HEK293 (cell line): ENCODE measurements around the gene NECTIN2.

ENCODE experiments used
- CTCF ChIA-PET: fragments of 350-600 bp; formaldehyde crosslinking; extraction: SDS; loops from one replicate; lab custom pipeline; 2021; ENCODE audit warnings: antibody characterized with exemption; lab: Yijun Ruan, JAX
- POLR2A ChIA-PET: fragments of 300-600 bp; formaldehyde crosslinking; extraction: SDS; loops from one replicate; lab custom pipeline; 2020; ENCODE audit warnings: antibody characterized with exemption, inconsistent platforms; lab: Yijun Ruan, JAX
- H3K27ac ChIP-seq: fragments of 200-500 bp; sonication (Bioruptor generic); 2 replicates; pipeline ENCODE4 v1.5.1; 2014; ENCODE audit warnings: low read depth, low read length, control low read depth, inconsistent platforms; ENCODE audit errors: extremely low read depth
- H3K36me3 ChIP-seq, 2 experiments: fragments of 200-500 bp in 1 of 2; sonication (Bioruptor generic) in 1 of 2; 1 replicate in 1 of 2; 2 replicates in 1 of 2; pipeline ENCODE4 v1.5.1; 2014 to 2017; ENCODE audit warnings: inconsistent platforms in 2 of 2, low read length in 2 of 2; ENCODE audit not compliant: control insufficient read depth in 2 of 2, insufficient read depth in 1 of 2
- H3K4me1 ChIP-seq: fragments of 200-500 bp; sonication (Bioruptor generic); 2 replicates; pipeline ENCODE4 v1.5.1; 2014; ENCODE audit warnings: mild to moderate bottlenecking, low read length, inconsistent platforms; ENCODE audit not compliant: control insufficient read depth, insufficient read depth
- H3K4me3 ChIP-seq: 2 replicates; pipeline ENCODE4 v1.5.1; 2011; ENCODE audit warnings: low read depth, mild to moderate bottlenecking, control low read depth, low read length, moderate library complexity
- H3K9me3 ChIP-seq: fragments of 200-500 bp; sonication (Bioruptor generic); 2 replicates; pipeline ENCODE4 v1.5.1; 2014; ENCODE audit warnings: low read depth, low read length, inconsistent platforms; ENCODE audit not compliant: control insufficient read depth, insufficient read depth
- HOXD13 ChIP-seq: sonication (generic); formaldehyde crosslinking; IDR thresholded peaks from 2 replicates; pipeline ENCODE4 v1.8.0; 2022; ENCODE audit warnings: missing genetic modification reagents, borderline replicate concordance
- KLF1 ChIP-seq: fragments of 450-650 bp; formaldehyde crosslinking; IDR thresholded peaks from 2 replicates; pipeline ENCODE4 v1.5.1; 2016; ENCODE audit warnings: missing biosample characterization, missing genetic modification characterization
- KLF16 ChIP-seq: fragments of 450-650 bp; formaldehyde crosslinking; IDR thresholded peaks from 2 replicates; pipeline ENCODE4 v1.5.1; 2017; ENCODE audit warnings: missing biosample characterization, missing genetic modification characterization
- KLF8 ChIP-seq: fragments of 450-650 bp; formaldehyde crosslinking; IDR thresholded peaks from 2 replicates; pipeline ENCODE4 v1.5.1; 2016; ENCODE audit warnings: missing biosample characterization, missing genetic modification characterization
- PRDM4 ChIP-seq: fragments of 450-650 bp; formaldehyde crosslinking; IDR thresholded peaks from 2 replicates; pipeline ENCODE4 v1.5.1; 2017; ENCODE audit warnings: missing biosample characterization, missing genetic modification characterization
- RBAK ChIP-seq: fragments of 450-650 bp; formaldehyde crosslinking; IDR thresholded peaks from 2 replicates; pipeline ENCODE4 v1.5.1; 2016; ENCODE audit warnings: missing biosample characterization, missing genetic modification characterization
- ZBTB1 ChIP-seq: fragments of 450-650 bp; formaldehyde crosslinking; IDR thresholded peaks from 2 replicates; pipeline ENCODE4 v1.5.1; 2016; ENCODE audit warnings: missing biosample characterization, missing genetic modification characterization
- ZBTB48 ChIP-seq: fragments of 450-650 bp; formaldehyde crosslinking; IDR thresholded peaks from 2 replicates; pipeline ENCODE4 v1.5.1; 2016; ENCODE audit warnings: missing biosample characterization, missing genetic modification characterization
- ZNF112 ChIP-seq: fragments of 450-650 bp; formaldehyde crosslinking; IDR thresholded peaks from 2 replicates; pipeline ENCODE4 v1.5.0; 2017; ENCODE audit warnings: missing biosample characterization, missing genetic modification characterization
- ZNF184 ChIP-seq: fragments of 450-650 bp; IDR thresholded peaks from 2 replicates; pipeline ENCODE4 v1.5.1; 2018; ENCODE audit warnings: missing biosample characterization, mild to moderate bottlenecking, missing genetic modification characterization
- ZNF19 ChIP-seq: fragments of 450-650 bp; formaldehyde crosslinking; IDR thresholded peaks from 2 replicates; pipeline ENCODE4; 2016; ENCODE audit warnings: missing biosample characterization, missing genetic modification characterization, low read depth
- ZNF280D ChIP-seq: fragments of 450-650 bp; formaldehyde crosslinking; IDR thresholded peaks from 2 replicates; pipeline ENCODE4 v1.5.1; 2016; ENCODE audit warnings: missing biosample characterization, missing genetic modification characterization
- ZNF335 ChIP-seq: fragments of 450-650 bp; formaldehyde crosslinking; conservative IDR thresholded peaks from 2 replicates; pipeline ENCODE4 v1.5.1; 2016; ENCODE audit warnings: missing biosample characterization, missing genetic modification characterization
- ZNF366 ChIP-seq: fragments of 450-650 bp; formaldehyde crosslinking; conservative IDR thresholded peaks from 2 replicates; pipeline ENCODE4 v1.5.1; 2016; ENCODE audit warnings: missing biosample characterization, missing genetic modification characterization
- ZNF560 ChIP-seq: fragments of 450-650 bp; formaldehyde crosslinking; IDR thresholded peaks from 2 replicates; pipeline ENCODE4 v1.5.1; 2017; ENCODE audit warnings: missing biosample characterization, missing genetic modification characterization, borderline replicate concordance
- ZNF596 ChIP-seq: fragments of 450-650 bp; IDR thresholded peaks from 2 replicates; pipeline ENCODE4 v1.5.0; 2018; ENCODE audit warnings: missing biosample characterization, mild to moderate bottlenecking, missing genetic modification characterization, moderate library complexity
- ZNF600 ChIP-seq: fragments of 450-650 bp; formaldehyde crosslinking; IDR thresholded peaks from 2 replicates; pipeline ENCODE4 v1.5.1; 2016; ENCODE audit warnings: missing biosample characterization, missing genetic modification characterization
- ZNF621 ChIP-seq: fragments of 450-650 bp; formaldehyde crosslinking; IDR thresholded peaks from 2 replicates; pipeline ENCODE4 v1.5.1; 2017; ENCODE audit warnings: missing biosample characterization, missing genetic modification characterization
- ZNF624 ChIP-seq: fragments of 450-650 bp; formaldehyde crosslinking; IDR thresholded peaks from 2 replicates; pipeline ENCODE4 v1.5.1; 2017; ENCODE audit warnings: missing biosample characterization, missing genetic modification characterization
- ZNF654 ChIP-seq: fragments of 450-650 bp; formaldehyde crosslinking; IDR thresholded peaks from 2 replicates; pipeline ENCODE4 v1.5.1; 2016; ENCODE audit warnings: low read depth, missing biosample characterization, missing genetic modification characterization
- ZNF776 ChIP-seq: fragments of 450-650 bp; formaldehyde crosslinking; IDR thresholded peaks from 2 replicates; pipeline ENCODE4 v1.5.0; 2017; ENCODE audit warnings: missing biosample characterization, missing genetic modification characterization, borderline replicate concordance
- TF ChIP-seq, protein P1 (sequence below): fragments of 450-650 bp; IDR thresholded peaks from 2 replicates; pipeline ENCODE4 v1.5.1; 2018; ENCODE audit warnings: missing biosample characterization, mild to moderate bottlenecking, missing genetic modification characterization
- TF ChIP-seq, protein P2 (sequence below): sonication (generic); formaldehyde crosslinking; IDR thresholded peaks from 2 replicates; pipeline ENCODE4 v1.8.1; 2022; ENCODE audit warnings: mild to moderate bottlenecking, moderate library complexity, missing genetic modification reagents
- TF ChIP-seq, protein P3 (sequence below): fragments of 450-650 bp; formaldehyde crosslinking; IDR thresholded peaks from 2 replicates; pipeline ENCODE4 v1.5.1; 2016; ENCODE audit warnings: missing biosample characterization, missing genetic modification characterization, borderline replicate concordance

The NECTIN2 gene

GRCh38 chr19:44803442-44804428 is 42.4 kb upstream of the NECTIN2 start:
- H3K27ac ChIP-seq = no peak overlapping the region
- H3K9me3 ChIP-seq = no peaks in the 10 kb centered on the region
- H3K36me3 ChIP-seq = no peaks in the 10 kb centered on the region
- peaks cover 3% of the 10 kb centered on the region; the same call in 1 of the 2 replicates for H3K4me1 ChIP-seq
- CTCF ChIA-PET = interaction anchor here (0.6 to 5.9 kb wide), 7 partner anchors 19 to 1955 kb away, joined by 3 to 35 read pairs (median 4); no protein-coding TSS in a partner anchor
- H3K4me3 ChIP-seq = no peak overlapping the region
- POLR2A ChIA-PET = no interaction called here
- peak; percentile 32; the same call in 1 of the 2 replicates for TF ChIP-seq KLF1
- no peak for TF ChIP-seq RBAK (tag by site-specific recombination)
- TF ChIP-seq, protein P1, sequence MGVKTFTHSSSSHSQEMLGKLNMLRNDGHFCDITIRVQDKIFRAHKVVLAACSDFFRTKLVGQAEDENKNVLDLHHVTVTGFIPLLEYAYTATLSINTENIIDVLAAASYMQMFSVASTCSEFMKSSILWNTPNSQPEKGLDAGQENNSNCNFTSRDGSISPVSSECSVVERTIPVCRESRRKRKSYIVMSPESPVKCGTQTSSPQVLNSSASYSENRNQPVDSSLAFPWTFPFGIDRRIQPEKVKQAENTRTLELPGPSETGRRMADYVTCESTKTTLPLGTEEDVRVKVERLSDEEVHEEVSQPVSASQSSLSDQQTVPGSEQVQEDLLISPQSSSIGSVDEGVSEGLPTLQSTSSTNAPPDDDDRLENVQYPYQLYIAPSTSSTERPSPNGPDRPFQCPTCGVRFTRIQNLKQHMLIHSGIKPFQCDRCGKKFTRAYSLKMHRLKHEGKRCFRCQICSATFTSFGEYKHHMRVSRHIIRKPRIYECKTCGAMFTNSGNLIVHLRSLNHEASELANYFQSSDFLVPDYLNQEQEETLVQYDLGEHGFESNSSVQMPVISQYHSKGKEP = peak; percentile 32; the same call in 1 of the 2 replicates
- peak; percentile 87 for TF ChIP-seq ZNF366
- TF ChIP-seq ZBTB48 = no peak
- 0 out of 2 replicates have a peak, but pooled peaks have one; percentile 21 for TF ChIP-seq ZNF280D (tag by site-specific recombination)

DNA sequence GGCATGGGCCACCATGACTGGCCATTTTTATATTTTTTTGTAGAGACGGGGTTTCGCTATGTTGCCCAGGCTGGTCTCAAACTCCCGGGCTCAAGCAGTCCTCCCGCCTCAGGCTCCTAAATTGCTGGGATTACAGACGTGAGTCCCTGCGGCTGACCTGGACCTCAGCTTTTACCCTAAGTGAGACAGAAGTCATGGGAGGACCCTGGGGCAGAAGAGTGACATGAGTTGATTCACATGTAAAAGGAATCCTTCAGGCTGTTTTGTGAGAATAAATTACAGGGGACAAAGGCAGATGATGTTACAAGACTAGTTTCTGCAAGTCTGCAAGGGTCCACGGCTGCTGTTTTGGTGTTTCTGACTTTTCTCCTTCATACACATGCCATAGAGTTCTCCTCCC is 39.8 kb upstream of the NECTIN2 start:
- H3K36me3 ChIP-seq = no peaks in the 10 kb centered on the region
- ChIA-PET CTCF (interaction anchor here (0.7 to 5.9 kb wide), 3 partner anchors 22 to 146 kb away, joined by 4 to 35 read pairs (median 14); no protein-coding TSS in a partner anchor), POLR2A (interaction anchor here (0.5 to 3.7 kb wide), 3 partner anchors 26 to 40 kb away, joined by 5 to 10 read pairs (median 6); partner anchors contain the start of gene NECTIN2)
- H3K27ac ChIP-seq = no peak overlapping the region
- no peak overlapping the region for H3K4me3 ChIP-seq
- no peaks in the 10 kb centered on the region for H3K9me3 ChIP-seq
- peaks cover 8% of the 10 kb centered on the region for H3K4me1 ChIP-seq
- TF ChIP-seq, protein P2, sequence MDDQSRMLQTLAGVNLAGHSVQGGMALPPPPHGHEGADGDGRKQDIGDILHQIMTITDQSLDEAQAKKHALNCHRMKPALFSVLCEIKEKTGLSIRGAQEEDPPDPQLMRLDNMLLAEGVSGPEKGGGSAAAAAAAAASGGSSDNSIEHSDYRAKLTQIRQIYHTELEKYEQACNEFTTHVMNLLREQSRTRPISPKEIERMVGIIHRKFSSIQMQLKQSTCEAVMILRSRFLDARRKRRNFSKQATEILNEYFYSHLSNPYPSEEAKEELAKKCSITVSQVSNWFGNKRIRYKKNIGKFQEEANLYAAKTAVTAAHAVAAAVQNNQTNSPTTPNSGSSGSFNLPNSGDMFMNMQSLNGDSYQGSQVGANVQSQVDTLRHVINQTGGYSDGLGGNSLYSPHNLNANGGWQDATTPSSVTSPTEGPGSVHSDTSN (CRISPR knock-in tag) = no peak
- TF ChIP-seq ZNF19 (no peak), ZNF621 (tag by site-specific recombination) (no peak), ZNF596 (tag by site-specific recombination) (no peak), ZBTB1 (tag by site-specific recombination) (no peak), ZNF776 (tag by site-specific recombination) (no peak), ZNF335 (tag by site-specific recombination) (no peak), KLF16 (tag by site-specific recombination) (no peak), ZNF184 (tag by site-specific recombination) (no peak), HOXD13 (CRISPR knock-in tag) (no peak), ZNF112 (tag by site-specific recombination) (no peak), PRDM4 (tag by site-specific recombination) (no peak), ZNF560 (tag by site-specific recombination) (no peak), ZNF624 (tag by site-specific recombination) (no peak), KLF8 (tag by site-specific recombination) (no peak), ZNF600 (tag by site-specific recombination) (no peak), ZNF654 (tag by site-specific recombination) (no peak)
- TF ChIP-seq, protein P3, sequence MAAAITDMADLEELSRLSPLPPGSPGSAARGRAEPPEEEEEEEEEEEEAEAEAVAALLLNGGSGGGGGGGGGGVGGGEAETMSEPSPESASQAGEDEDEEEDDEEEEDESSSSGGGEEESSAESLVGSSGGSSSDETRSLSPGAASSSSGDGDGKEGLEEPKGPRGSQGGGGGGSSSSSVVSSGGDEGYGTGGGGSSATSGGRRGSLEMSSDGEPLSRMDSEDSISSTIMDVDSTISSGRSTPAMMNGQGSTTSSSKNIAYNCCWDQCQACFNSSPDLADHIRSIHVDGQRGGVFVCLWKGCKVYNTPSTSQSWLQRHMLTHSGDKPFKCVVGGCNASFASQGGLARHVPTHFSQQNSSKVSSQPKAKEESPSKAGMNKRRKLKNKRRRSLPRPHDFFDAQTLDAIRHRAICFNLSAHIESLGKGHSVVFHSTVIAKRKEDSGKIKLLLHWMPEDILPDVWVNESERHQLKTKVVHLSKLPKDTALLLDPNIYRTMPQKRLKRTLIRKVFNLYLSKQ = no peak
